BLaER1 (cell line): ENCODE measurements around the gene FAM193B.

Experiments used
- H3K27ac ChIP-seq: shearing (Covaris generic); formaldehyde crosslinking; 2 replicates; pipeline ENCODE4 v1.8.1; 2022
- H3K27me3 ChIP-seq: shearing (Covaris generic); formaldehyde crosslinking; 2 replicates; pipeline ENCODE4 v1.8.1; 2022
- H3K36me3 ChIP-seq: shearing (Covaris generic); formaldehyde crosslinking; 2 replicates; pipeline ENCODE4 v1.8.1; 2022
- H3K4me1 ChIP-seq: shearing (Covaris generic); formaldehyde crosslinking; 2 replicates; pipeline ENCODE4 v1.8.1; 2022
- H3K4me2 ChIP-seq: shearing (Covaris generic); formaldehyde crosslinking; 2 replicates; pipeline ENCODE4 v1.8.1; 2022
- H3K4me3 ChIP-seq: shearing (Covaris generic); formaldehyde crosslinking; 2 replicates; pipeline ENCODE4 v1.8.1; 2022
- H3K9ac ChIP-seq: shearing (Covaris generic); formaldehyde crosslinking; 2 replicates; pipeline ENCODE4 v1.8.1; 2022
- H3K9me3 ChIP-seq: shearing (Covaris generic); formaldehyde crosslinking; 2 replicates; pipeline ENCODE4 v1.8.1; 2022
- H4K20me1 ChIP-seq: shearing (Covaris generic); formaldehyde crosslinking; 2 replicates; pipeline ENCODE4 v1.8.1; 2022
- Cebpa-rat ChIP-seq: shearing (Covaris generic); IDR thresholded peaks from 2 replicates; pipeline ENCODE4 v1.8.1; 2022

The FAM193B gene

GRCh38 chr5:177596775-177597238 lies 42.4 kb upstream of the FAM193B start:
- Histone ChIP-seq H3K4me3 (no peak overlapping the region), H3K9ac (no peak overlapping the region), H3K4me1 (peaks cover 31% of the 10 kb centered on the region), H3K27me3 (no peaks in the 10 kb centered on the region), H3K27ac (no peak overlapping the region), H3K9me3 (no peaks in the 10 kb centered on the region), H3K36me3 (peaks cover 42% of the 10 kb centered on the region), H4K20me1 (peaks cover 36% of the 10 kb centered on the region), H3K4me2 (no peak overlapping the region)
- TF ChIP-seq Cebpa-rat: no peak

- Histone ChIP-seq H3K36me3 (peaks cover 39% of the 10 kb centered on the region), H3K27me3 (no peaks in the 10 kb centered on the region), H3K4me2 (no peak overlapping the region), H3K4me1 (peaks cover 29% of the 10 kb centered on the region), H3K27ac (no peak overlapping the region), H3K9me3 (no peaks in the 10 kb centered on the region), H3K4me3 (no peak overlapping the region), H4K20me1 (peaks cover 36% of the 10 kb centered on the region), H3K9ac (no peak overlapping the region)
- TF ChIP-seq Cebpa-rat: no peak
Observed at GRCh38 chr5:177595991-177596774, 41.8 kb upstream of the FAM193B start.

GRCh38 chr5:177595026-177595585 lies 40.7 kb upstream of the FAM193B start:
- Histone ChIP-seq H3K27me3 (no peaks in the 10 kb centered on the region), H3K4me2 (no peak overlapping the region), H3K9me3 (no peaks in the 10 kb centered on the region), H3K36me3 (peaks cover 39% of the 10 kb centered on the region), H3K27ac (no peak overlapping the region), H4K20me1 (peaks cover 36% of the 10 kb centered on the region), H3K9ac (no peak overlapping the region), H3K4me3 (no peak overlapping the region), H3K4me1 (peaks cover 22% of the 10 kb centered on the region)
- TF ChIP-seq Cebpa-rat: no peak

- Histone ChIP-seq H3K9me3 (no peaks in the 10 kb centered on the region), H3K27me3 (no peaks in the 10 kb centered on the region), H3K4me1 (peaks cover 20% of the 10 kb centered on the region), H4K20me1 (peaks cover 36% of the 10 kb centered on the region), H3K4me3 (no peak overlapping the region), H3K36me3 (peaks cover 39% of the 10 kb centered on the region), H3K27ac (no peak overlapping the region), H3K4me2 (no peak overlapping the region), H3K9ac (no peak overlapping the region)
- TF ChIP-seq Cebpa-rat: no peak
Observed at GRCh38 chr5:177594071-177594470, 39.7 kb upstream of the FAM193B start.

GRCh38 chr5:177593511-177593910 lies 39.1 kb upstream of the FAM193B start:
- Histone ChIP-seq H3K27ac (no peak overlapping the region), H3K4me2 (peak overlapping the region; percentile 77), H3K36me3 (peaks cover 39% of the 10 kb centered on the region), H3K9me3 (no peaks in the 10 kb centered on the region), H4K20me1 (peaks cover 36% of the 10 kb centered on the region), H3K9ac (peak overlapping the region; percentile 91; the same call in 1 of the 2 replicates), H3K27me3 (no peaks in the 10 kb centered on the region), H3K4me3 (peak overlapping the region; percentile 84), H3K4me1 (peaks cover 18% of the 10 kb centered on the region)
- TF ChIP-seq Cebpa-rat: no peak

GRCh38 chr5:177592905-177593304 lies 38.5 kb upstream of the FAM193B start:
- H4K20me1 ChIP-seq: peaks cover 36% of the 10 kb centered on the region
- H3K4me2 ChIP-seq: peak overlapping the region; percentile 77
- no peaks in the 10 kb centered on the region for H3K9me3 ChIP-seq
- no peak overlapping the region for H3K27ac ChIP-seq
- peaks cover 18% of the 10 kb centered on the region for H3K4me1 ChIP-seq
- no peak for TF ChIP-seq Cebpa-rat
- peaks cover 39% of the 10 kb centered on the region for H3K36me3 ChIP-seq
- H3K4me3 ChIP-seq: peak overlapping the region; percentile 84
- H3K27me3 ChIP-seq: no peaks in the 10 kb centered on the region
- H3K9ac ChIP-seq: peak overlapping the region; percentile 91

- H3K4me1 ChIP-seq: peaks cover 18% of the 10 kb centered on the region
- H4K20me1 ChIP-seq: peaks cover 36% of the 10 kb centered on the region
- peak within 1 kb of the TSS; percentile 88 for H3K27ac ChIP-seq
- H3K9ac ChIP-seq: peak within 1 kb of the TSS; percentile 91
- H3K27me3 ChIP-seq: no peaks in the 10 kb centered on the region
- peak within 1 kb of the TSS; percentile 84 for H3K4me3 ChIP-seq
- peak within 1 kb of the TSS; percentile 77 for H3K4me2 ChIP-seq
- H3K36me3 ChIP-seq: peaks cover 39% of the 10 kb centered on the region
- no peaks in the 10 kb centered on the region for H3K9me3 ChIP-seq
- TF ChIP-seq Cebpa-rat: no peak
Observed at GRCh38 chr5:177592010-177592834, 37.9 kb upstream of the FAM193B start, which contains the start of gene TMED9. TMED9 (plus strand) TSS chr5:177592203; CDS start chr5:177592215, 12 bp downstream.

GRCh38 chr5:177591690-177592009 lies 37.3 kb upstream of the FAM193B start:
- H3K36me3 ChIP-seq: peaks cover 34% of the 10 kb centered on the region
- peaks cover 18% of the 10 kb centered on the region for H3K4me1 ChIP-seq
- peak overlapping the region; percentile 91; the same call in 1 of the 2 replicates for H3K9ac ChIP-seq
- H4K20me1 ChIP-seq: peaks cover 36% of the 10 kb centered on the region
- peak overlapping the region; percentile 84 for H3K4me3 ChIP-seq
- no peaks in the 10 kb centered on the region for H3K9me3 ChIP-seq
- no peak overlapping the region for H3K27ac ChIP-seq
- peak overlapping the region; percentile 77 for H3K4me2 ChIP-seq
- no peaks in the 10 kb centered on the region for H3K27me3 ChIP-seq
- TF ChIP-seq Cebpa-rat: no peak

- Histone ChIP-seq H3K27ac (no peak overlapping the region), H4K20me1 (peaks cover 32% of the 10 kb centered on the region), H3K4me1 (peaks cover 18% of the 10 kb centered on the region), H3K36me3 (peaks cover 22% of the 10 kb centered on the region), H3K9me3 (no peaks in the 10 kb centered on the region), H3K27me3 (no peaks in the 10 kb centered on the region), H3K9ac (no peak overlapping the region), H3K4me3 (no peak overlapping the region), H3K4me2 (no peak overlapping the region)
- no peak for TF ChIP-seq Cebpa-rat
Observed at GRCh38 chr5:177590406-177590805, 36.0 kb upstream of the FAM193B start.
